PC-3 (cell line): ENCODE measurements around the gene FARP1. TPM values are rescaled to one million over a fixed set of nuclear protein-coding genes. Genes with fewer than 3 reads are reported as not detected.

Experiments
- ATAC-seq: fragments of 200-7000 bp; cut with Tn5 transposase; 2 replicates; pipeline ENCODE4 v1.9.1; 2020; ENCODE audit warnings: mild to moderate bottlenecking, moderate library complexity
- BruUV-seq: library from RNA; stranded (reverse); fragments of 400-500 nt; replicated peaks from 2 replicates; lab custom pipeline; 2021; lab: Mats Ljungman, UMichigan
- CTCF ChIA-PET: fragments of 300-600 bp; sonication (Branson Sonifier 250); formaldehyde crosslinking; loops from one replicate; lab custom pipeline; 2022; ENCODE audit warnings: antibody characterized with exemption; lab: Charles Lee
- POLR2A ChIA-PET: fragments of 300-600 bp; sonication (Branson Sonifier 250); formaldehyde crosslinking; loops from one replicate; lab custom pipeline; 2022; ENCODE audit warnings: antibody characterized with exemption; ENCODE audit not compliant: unreplicated experiment; lab: Charles Lee
- DNase-seq: peaks from one replicate; pipeline ENCODE4 v3.0.0-alpha.2; 2015
- H2AFZ ChIP-seq: fragments of 300-600 bp; sonication (generic); 2 replicates; pipeline ENCODE4 v1.6.0; 2016; ENCODE audit warnings: antibody characterized with exemption, low read length
- H3F3A ChIP-seq: fragments of 300-600 bp; sonication (generic); one replicate; pipeline ENCODE4 v1.6.0; 2017; ENCODE audit warnings: antibody characterized with exemption, low read length, control low read depth, mild to moderate bottlenecking; ENCODE audit not compliant: unreplicated experiment
- H3K27ac ChIP-seq: fragments of 300-600 bp; sonication (generic); 2 replicates; pipeline ENCODE4 v1.5.1; 2016; ENCODE audit warnings: mild to moderate bottlenecking, low read length
- H3K27me3 ChIP-seq: fragments of 300-600 bp; sonication (generic); 2 replicates; pipeline ENCODE4 v1.6.1; 2016; ENCODE audit warnings: low read length, mixed read lengths
- H3K36me3 ChIP-seq: fragments of 300-600 bp; sonication (generic); 2 replicates; pipeline ENCODE4 v1.6.1; 2016; ENCODE audit warnings: low read depth, mixed run types, low read length, mixed read lengths
- H3K4me1 ChIP-seq: fragments of 300-600 bp; sonication (generic); 2 replicates; pipeline ENCODE4 v1.5.1; 2016; ENCODE audit warnings: low read length; ENCODE audit not compliant: insufficient read depth
- H3K4me2 ChIP-seq: fragments of 300-600 bp; sonication (generic); 2 replicates; pipeline ENCODE4 v1.6.0; 2016; ENCODE audit warnings: low read length
- H3K4me3 ChIP-seq: fragments of 300-600 bp; sonication (generic); 2 replicates; pipeline ENCODE4 v1.5.1; 2016; ENCODE audit warnings: mild to moderate bottlenecking, low read length, mixed read lengths
- H3K79me2 ChIP-seq: fragments of 300-600 bp; sonication (generic); 2 replicates; pipeline ENCODE4 v1.6.1; 2017; ENCODE audit warnings: low read length, mixed read lengths
- H3K9ac ChIP-seq: fragments of 300-600 bp; sonication (generic); 2 replicates; pipeline ENCODE4 v1.6.0; 2016; ENCODE audit warnings: mild to moderate bottlenecking, low read length
- H3K9me2 ChIP-seq: fragments of 300-600 bp; sonication (generic); replicated peaks from 2 replicates; pipeline ENCODE4 v1.6.1; 2016; ENCODE audit warnings: mixed run types, low read length, mixed read lengths
- H3K9me3 ChIP-seq: fragments of 300-600 bp; sonication (generic); 2 replicates; pipeline ENCODE4 v1.6.1; 2016; ENCODE audit warnings: low read length, mixed read lengths
- H4K20me1 ChIP-seq: fragments of 300-600 bp; sonication (generic); 2 replicates; pipeline ENCODE4 v1.6.1; 2016; ENCODE audit warnings: low read length, mixed read lengths
- CTCF ChIP-seq: fragments of 300-600 bp; sonication (generic); conservative IDR thresholded peaks from 2 replicates; pipeline ENCODE4 v1.5.1; 2017; ENCODE audit warnings: antibody characterized with exemption, low read depth, mild to moderate bottlenecking, low read length
- EZH2 ChIP-seq: fragments of 300-600 bp; sonication (generic); IDR thresholded peaks from one replicate; pipeline ENCODE4 v1.6.1; 2017; ENCODE audit warnings: antibody characterized with exemption, mild to moderate bottlenecking, low read length; ENCODE audit not compliant: unreplicated experiment
- EZH2phosphoT487 ChIP-seq: fragments of 300-600 bp; sonication (generic); IDR thresholded peaks from 2 replicates; pipeline ENCODE4 v1.6.1; 2018; ENCODE audit warnings: mild to moderate bottlenecking, antibody characterized with exemption, low read length, borderline replicate concordance
- intact Hi-C: fragments of 100-400 bp; cut with micrococcal nuclease; formaldehyde crosslinking; loops from 2 replicates; pipeline ENCODE4 v1.9.0; 2023
- total RNA-seq: library from RNA; depleted of rRNA; stranded (reverse); fragments of >200 nt; gene quantifications from 2 replicates; pipeline ENCODE4 v1.2.3, GENCODE V29; 2014

Gene FARP1
- total RNA-seq, 1 experiment from 2014 or later = 18.2 TPM

GRCh38 chr13:98272549-98272948 lies 129.7 kb downstream of the FARP1 start:
- TF ChIP-seq EZH2phosphoT487 (no peak), EZH2 (no peak), CTCF (no peak)
- H3K36me3 ChIP-seq = no peaks in the 10 kb centered on the region
- no peaks in the 10 kb centered on the region for H3K9me2 ChIP-seq
- intact Hi-C loops = loop anchor here (10.0 kb wide), 1 partner anchor 118 kb away; no protein-coding TSS in a partner anchor
- ChIA-PET POLR2A (no interaction called here), CTCF (no interaction called here)
- H3K9me3 ChIP-seq = no peaks in the 10 kb centered on the region
- DNase-seq (no peak), ATAC-seq (no peak)
- no peak overlapping the region for H3K4me2 ChIP-seq
- H3K4me3 ChIP-seq = no peak overlapping the region
- peaks cover 4% of the 10 kb centered on the region for H3K79me2 ChIP-seq
- H3K27me3 ChIP-seq = no peaks in the 10 kb centered on the region
- no peaks in the 10 kb centered on the region for H4K20me1 ChIP-seq
- H3K9ac ChIP-seq = no peak overlapping the region
- H2AFZ ChIP-seq = no peak overlapping the region
- peaks cover 5% of the 10 kb centered on the region; the same call in 1 of the 2 replicates for H3K4me1 ChIP-seq
- no peaks in the 10 kb centered on the region for H3F3A ChIP-seq
- H3K27ac ChIP-seq = no peak overlapping the region
- BruUV-seq = no TSS peak

- Histone ChIP-seq H4K20me1 (no peaks in the 10 kb centered on the region), H3K4me2 (no peak overlapping the region), H3K9me3 (no peaks in the 10 kb centered on the region), H3K36me3 (no peaks in the 10 kb centered on the region), H3K9me2 (no peaks in the 10 kb centered on the region), H3F3A (no peaks in the 10 kb centered on the region), H2AFZ (no peak overlapping the region), H3K79me2 (peaks cover 4% of the 10 kb centered on the region), H3K9ac (no peak overlapping the region), H3K27ac (no peak overlapping the region), H3K27me3 (no peaks in the 10 kb centered on the region), H3K4me3 (no peak overlapping the region), H3K4me1 (peaks cover 5% of the 10 kb centered on the region; the same call in 1 of the 2 replicates)
- BruUV-seq = no TSS peak
- TF ChIP-seq EZH2phosphoT487 (no peak), CTCF (no peak), EZH2 (no peak)
- ATAC-seq = no peak
- intact Hi-C loops = loop anchor here (10.0 kb wide), 1 partner anchor 118 kb away; no protein-coding TSS in a partner anchor
- POLR2A ChIA-PET = interaction anchor here (0.7 kb wide), 1 partner anchor 13 kb away, joined by 3 read pairs; no protein-coding TSS in a partner anchor
- CTCF ChIA-PET = no interaction called here
- DNase-seq = no peak
These were observed 130.4 kb downstream of the FARP1 start for GRCh38 chr13:98273067-98273823.
